Measurements from ENCODE around the gene CHD2.

Gene CHD2

GRCh38 chr15:92906020-92906419 lies 5.9 kb downstream of the CHD2 start:
- in situ Hi-C loops (cut with HindIII; ENCODE audit: low sequenced_read_pairs) = no loop called here
- DNase-seq (ENCODE audit: low read depth, low spot score) = no peak
- peak overlapping the region; percentile 10 for H3K4me3 ChIP-seq (ENCODE audit: low read depth, low read length)
- TF ChIP-seq, protein P1, sequence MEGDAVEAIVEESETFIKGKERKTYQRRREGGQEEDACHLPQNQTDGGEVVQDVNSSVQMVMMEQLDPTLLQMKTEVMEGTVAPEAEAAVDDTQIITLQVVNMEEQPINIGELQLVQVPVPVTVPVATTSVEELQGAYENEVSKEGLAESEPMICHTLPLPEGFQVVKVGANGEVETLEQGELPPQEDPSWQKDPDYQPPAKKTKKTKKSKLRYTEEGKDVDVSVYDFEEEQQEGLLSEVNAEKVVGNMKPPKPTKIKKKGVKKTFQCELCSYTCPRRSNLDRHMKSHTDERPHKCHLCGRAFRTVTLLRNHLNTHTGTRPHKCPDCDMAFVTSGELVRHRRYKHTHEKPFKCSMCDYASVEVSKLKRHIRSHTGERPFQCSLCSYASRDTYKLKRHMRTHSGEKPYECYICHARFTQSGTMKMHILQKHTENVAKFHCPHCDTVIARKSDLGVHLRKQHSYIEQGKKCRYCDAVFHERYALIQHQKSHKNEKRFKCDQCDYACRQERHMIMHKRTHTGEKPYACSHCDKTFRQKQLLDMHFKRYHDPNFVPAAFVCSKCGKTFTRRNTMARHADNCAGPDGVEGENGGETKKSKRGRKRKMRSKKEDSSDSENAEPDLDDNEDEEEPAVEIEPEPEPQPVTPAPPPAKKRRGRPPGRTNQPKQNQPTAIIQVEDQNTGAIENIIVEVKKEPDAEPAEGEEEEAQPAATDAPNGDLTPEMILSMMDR (IDR thresholded peaks at IDR 0.05; ENCODE audit: low read depth, low read length) = no peak

- peak; percentile 59 for DNase-seq (ENCODE audit: low read depth, low spot score)
- TF ChIP-seq, protein P1 (IDR thresholded peaks at IDR 0.05; ENCODE audit: low read depth, low read length) = no peak
- in situ Hi-C loops (cut with HindIII; ENCODE audit: low sequenced_read_pairs) = no loop called here
- no peak overlapping the region for H3K4me3 ChIP-seq (ENCODE audit: low read depth, low read length)
Measured at GRCh38 chr15:92906563-92907081, 6.5 kb downstream of the CHD2 start.

DNA sequence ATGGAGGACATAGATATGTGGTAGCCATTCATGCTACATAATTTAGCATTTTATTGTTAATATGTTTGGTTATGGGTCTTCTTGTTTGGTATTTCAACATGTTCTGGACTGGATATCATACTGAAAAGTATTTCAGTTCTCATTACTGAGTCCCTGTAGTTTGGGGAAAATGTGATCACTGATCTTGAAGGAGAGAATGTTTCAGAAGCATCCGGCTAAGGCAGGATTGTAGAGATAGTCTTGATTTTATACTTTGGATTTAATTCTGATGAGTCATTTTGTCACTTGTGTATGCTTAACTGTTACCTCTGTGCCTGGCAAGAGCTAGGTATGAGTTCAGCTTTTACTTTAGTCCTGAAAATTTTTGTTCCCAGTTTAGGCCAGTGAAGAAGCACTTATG lies 7.1 kb downstream of the CHD2 start:
- in situ Hi-C loops (cut with HindIII; ENCODE audit: low sequenced_read_pairs) = no loop called here
- H3K4me3 ChIP-seq (ENCODE audit: low read depth, low read length) = no peak overlapping the region
- DNase-seq (ENCODE audit: low read depth, low spot score) = peak; percentile 36
- TF ChIP-seq, protein P1 (IDR thresholded peaks at IDR 0.05; ENCODE audit: low read depth, low read length) = no peak

GRCh38 chr15:92907896-92908712 lies 8.0 kb downstream of the CHD2 start:
- peak overlapping the region; percentile 1 for H3K4me3 ChIP-seq (ENCODE audit: low read depth, low read length)
- in situ Hi-C loops (cut with HindIII; ENCODE audit: low sequenced_read_pairs) = no loop called here
- DNase-seq (ENCODE audit: low read depth, low spot score) = peak; percentile 84
- TF ChIP-seq, protein P1 (IDR thresholded peaks at IDR 0.05; ENCODE audit: low read depth, low read length) = no peak

DNA sequence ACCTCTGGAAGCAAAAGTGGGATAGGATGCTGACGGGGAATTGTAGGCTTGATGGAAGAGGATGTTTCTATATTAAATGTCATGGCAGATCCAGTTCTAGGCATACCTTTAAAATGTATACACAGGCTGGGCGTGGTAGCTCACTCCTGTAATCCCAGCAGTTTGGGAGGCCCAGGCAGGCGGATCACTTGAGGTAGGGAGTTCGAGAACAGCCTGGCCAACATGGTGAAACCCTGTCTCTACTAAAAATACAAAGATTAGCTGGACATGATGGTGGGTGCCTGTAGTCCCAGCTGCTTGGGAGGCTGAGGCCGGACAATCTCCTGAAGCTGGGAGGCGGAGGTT lies 8.6 kb downstream of the CHD2 start:
- H3K4me3 ChIP-seq (ENCODE audit: low read depth, low read length) = no peak overlapping the region
- no peak for DNase-seq (ENCODE audit: low read depth, low spot score)
- TF ChIP-seq, protein P1 (IDR thresholded peaks at IDR 0.05; ENCODE audit: low read depth, low read length) = no peak
- in situ Hi-C loops (cut with HindIII; ENCODE audit: low sequenced_read_pairs) = no loop called here

DNA sequence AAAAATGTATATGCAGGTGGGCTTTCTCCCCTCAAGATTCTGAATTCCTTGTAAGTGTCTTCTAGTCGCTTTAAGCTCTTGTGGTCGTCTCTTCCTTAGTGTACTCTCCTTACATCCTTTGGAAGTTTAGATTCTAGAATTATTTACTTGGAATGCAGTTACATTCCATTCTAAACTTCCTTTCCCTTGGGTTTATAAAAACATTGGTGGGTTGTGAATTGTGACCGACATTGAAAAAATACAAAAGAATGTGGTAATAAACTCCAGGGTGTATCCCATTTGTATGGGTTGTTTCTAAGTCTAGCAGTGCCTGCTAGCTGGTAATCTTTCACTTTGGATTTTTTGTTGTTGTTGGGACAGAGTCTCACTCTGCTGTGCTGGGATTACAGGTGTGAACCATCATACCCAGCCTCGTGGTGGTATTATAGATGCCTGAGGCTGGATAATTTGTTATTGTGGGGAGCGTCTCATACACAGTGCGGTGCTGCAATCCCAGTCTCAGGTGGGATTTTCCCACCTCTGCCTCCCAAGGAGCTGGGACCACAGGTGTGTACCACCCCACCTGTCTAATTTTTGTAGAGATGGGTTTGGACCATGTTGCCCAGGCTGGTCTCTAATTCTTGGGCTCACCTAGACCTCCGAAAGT lies 9.1 kb downstream of the CHD2 start:
- TF ChIP-seq, protein P1 (IDR thresholded peaks at IDR 0.05; ENCODE audit: low read depth, low read length) = no peak
- H3K4me3 ChIP-seq (ENCODE audit: low read depth, low read length) = no peak overlapping the region
- peak; percentile 76 for DNase-seq (ENCODE audit: low read depth, low spot score)
- in situ Hi-C loops (cut with HindIII; ENCODE audit: low sequenced_read_pairs) = no loop called here
